HG03442 (cell line): ENCODE data around the gene MAP1S.

ENCODE experiments used
- ATAC-seq: cut with Tn5 transposase; IDR thresholded peaks from one replicate; pipeline ENCODE4 v1.9.1; 2021; ENCODE audit warnings: mild to moderate bottlenecking, moderate library complexity; ENCODE audit not compliant: unreplicated experiment

The MAP1S gene

DNA sequence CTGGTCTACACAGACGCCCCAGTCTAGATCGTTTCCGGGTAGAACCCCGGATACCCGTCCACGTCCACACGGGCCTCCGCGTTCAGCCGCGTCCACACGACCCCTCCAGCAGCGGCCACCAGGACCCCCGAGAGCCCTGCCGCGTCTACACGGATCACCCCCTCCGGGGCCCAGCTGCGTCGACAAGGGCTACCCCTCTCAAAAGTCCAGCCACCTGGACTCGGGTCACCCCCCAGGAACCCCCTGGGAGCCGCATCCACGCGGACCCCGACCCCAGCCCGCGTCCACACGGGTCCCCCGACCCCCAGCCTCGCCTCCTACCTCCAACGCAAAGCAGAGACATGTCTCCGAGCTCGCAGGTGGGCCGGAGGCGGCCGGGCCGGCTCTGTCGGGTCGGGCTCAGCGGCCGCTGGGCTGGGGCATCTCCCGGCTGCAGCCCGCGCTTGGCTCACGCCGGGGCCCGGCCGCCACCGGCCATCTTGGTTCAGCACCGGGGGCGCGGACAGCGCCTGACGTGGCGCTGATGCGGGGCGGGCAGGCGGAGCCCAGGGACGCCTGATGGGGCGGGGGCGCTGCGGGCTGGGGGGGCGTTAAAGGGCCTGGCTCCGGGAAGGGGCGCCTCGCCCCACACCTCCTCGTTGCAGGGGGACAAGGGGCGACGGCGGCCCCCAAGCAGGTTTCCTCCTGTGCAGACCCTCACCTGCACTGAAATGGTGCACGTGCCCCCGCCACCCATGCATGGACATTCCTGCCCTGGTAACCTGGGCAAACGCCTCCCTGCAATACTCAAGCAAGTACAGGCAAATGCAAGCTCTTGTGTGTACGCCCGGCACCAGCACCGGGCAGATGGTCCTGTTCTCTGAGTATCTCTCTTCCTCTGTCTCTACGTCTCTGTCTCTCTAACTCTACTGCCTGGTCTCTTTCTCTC, 31.2 kb upstream of the MAP1S start, which contains the start of gene UNC13A:
TSS of gene UNC13A (minus strand) at position 498 of the 928 bp plus-strand sequence. CDS start at position 343, 155 bp downstream.
- no peak for ATAC-seq

DNA sequence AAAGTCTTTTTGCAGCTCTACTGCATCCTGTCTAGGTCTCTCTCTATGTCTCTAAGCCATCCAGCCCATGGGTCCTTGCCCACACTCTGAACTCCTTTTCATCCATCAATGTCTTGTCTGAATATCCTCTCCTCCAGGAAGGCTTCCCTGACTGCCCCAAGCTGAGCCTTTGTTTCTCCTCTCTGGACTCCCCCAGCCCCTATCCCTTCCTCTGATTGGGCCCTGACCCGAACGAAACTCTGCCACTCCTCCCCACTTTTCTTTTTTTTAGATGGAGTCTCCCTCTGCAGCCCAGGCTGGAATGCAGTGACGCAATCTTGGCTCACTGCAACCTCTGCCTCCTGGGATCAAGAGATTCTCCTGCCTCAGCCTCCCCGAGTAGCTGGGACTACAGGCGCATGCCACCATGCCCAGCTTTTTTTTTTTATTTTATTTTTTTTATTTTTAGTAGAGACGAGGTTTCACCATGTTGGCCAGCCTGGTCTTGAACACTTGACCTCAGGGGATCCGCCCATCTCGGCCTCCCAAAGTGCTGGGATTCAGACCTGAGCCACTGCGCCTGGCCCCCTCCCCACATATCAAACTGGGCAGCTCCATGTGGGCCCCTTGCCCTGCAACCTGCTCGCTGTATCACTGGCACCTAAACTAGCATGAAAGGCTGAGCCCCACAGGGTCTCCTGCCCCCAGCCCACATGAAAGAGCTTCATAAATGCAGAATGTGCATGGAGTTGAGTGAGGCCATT, 30.3 kb upstream of the MAP1S start:
- no peak for ATAC-seq

DNA sequence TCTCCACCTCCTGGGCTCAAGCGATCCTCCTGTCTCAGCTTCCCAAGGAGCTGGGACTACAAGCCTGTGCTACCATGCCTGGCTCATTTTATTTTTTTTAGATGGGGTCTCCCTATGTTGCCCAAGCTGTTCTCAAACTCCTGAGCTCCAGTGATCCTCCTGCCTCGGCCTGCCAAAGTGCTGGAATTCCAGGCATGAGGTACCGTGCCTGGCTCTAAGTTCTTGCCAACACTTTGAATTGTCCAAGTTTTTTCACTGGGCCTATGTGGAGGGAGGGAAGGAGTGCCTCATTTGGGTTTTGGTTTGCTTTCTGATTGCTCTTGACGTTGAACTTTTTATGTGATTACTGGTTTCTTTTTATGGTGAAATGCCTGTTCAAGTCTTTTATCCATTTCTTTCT, 26.7 kb upstream of the MAP1S start:
- ATAC-seq, result no peak

DNA sequence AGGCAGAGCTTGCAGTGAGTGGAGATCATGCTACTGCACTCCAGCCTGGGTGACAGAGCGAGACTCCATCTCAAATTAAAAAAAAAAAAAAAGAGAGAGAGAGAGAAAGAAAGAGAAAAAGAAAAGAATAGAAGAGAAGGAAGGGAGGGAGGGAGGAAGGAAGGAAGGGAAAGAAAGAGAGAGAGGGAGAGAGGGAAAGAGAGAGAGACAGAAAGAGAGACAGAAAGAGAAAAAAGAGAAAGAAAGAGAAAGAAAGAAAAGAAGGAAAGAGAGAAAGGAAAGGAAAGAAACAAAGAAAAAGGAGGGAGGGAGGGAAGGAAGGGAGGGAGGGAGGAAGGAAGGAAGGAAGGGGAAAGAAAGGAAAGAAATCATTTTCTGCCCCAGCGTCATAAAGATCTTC, 24.1 kb upstream of the MAP1S start:
- no peak for ATAC-seq

DNA sequence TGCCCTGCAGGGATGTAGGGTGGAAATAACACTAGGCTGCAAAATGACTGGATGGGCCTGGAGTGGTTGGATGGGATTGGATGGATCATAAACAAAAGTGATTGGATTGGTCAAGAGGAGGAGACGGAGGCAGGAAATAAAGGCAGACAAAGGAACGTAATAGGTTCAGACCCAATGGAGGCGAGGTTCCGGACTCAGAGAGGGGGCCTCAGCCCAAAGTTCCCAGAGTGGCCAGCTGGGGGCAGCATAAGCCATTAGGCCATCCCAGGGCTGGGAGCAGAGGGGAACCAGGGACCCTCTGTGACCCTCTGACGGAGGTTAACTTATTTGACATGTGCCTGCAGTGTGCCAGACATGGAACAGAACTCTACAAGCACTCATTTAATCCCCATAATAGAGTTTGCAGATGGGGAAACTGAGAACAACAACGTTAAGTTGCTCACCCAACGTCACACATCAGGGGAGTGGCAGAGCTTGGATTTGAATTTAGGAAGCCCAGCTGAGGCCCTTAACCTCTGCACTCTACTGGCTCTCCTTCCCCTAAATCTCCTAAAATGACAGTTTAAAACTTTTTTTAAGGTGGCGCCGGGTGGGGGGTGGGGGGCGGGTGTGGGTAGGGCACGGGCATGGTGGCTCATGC, 15.3 kb upstream of the MAP1S start:
- no peak for ATAC-seq

DNA sequence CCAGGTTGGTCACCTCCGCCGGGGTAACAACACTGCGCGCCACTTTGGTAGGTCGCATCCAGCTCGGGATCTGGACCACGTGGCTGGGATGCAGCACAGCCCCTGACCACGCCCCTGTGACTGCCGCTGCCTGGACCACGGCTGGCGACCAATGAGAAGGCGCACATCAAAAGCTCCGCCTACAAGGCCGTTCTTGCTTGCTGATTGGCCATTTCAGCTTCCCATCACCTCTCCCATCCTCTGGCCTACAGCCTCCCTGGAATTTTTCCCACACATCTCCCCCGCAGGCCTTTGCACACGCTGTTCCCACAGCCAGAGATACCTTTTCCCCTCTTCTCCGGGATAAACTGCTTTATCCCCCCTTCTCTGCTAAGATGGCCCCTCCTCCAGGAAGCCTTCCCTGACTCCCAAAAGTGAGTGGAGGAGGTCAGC, 12.5 kb upstream of the MAP1S start:
- no peak for ATAC-seq

DNA sequence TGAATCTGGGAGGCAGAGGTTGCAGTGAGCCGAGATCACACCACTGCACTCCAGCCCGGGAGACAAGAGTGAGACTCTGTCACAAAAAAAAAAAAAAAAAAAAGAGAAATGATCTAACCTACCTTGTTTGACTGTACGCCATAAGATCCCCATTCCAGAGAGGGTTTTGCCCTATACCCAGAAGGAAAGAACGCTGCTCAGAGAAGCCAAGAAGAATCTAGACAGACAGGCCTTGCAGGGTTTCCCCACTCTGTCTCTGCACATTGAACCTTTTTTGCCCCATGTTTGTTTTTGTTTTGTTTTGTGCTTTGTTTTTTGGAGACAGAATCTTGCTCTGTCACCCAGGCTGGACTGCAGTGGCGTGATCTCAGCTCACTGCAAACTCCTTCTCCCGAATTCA, 7.4 kb upstream of the MAP1S start:
- ATAC-seq, result no peak

DNA sequence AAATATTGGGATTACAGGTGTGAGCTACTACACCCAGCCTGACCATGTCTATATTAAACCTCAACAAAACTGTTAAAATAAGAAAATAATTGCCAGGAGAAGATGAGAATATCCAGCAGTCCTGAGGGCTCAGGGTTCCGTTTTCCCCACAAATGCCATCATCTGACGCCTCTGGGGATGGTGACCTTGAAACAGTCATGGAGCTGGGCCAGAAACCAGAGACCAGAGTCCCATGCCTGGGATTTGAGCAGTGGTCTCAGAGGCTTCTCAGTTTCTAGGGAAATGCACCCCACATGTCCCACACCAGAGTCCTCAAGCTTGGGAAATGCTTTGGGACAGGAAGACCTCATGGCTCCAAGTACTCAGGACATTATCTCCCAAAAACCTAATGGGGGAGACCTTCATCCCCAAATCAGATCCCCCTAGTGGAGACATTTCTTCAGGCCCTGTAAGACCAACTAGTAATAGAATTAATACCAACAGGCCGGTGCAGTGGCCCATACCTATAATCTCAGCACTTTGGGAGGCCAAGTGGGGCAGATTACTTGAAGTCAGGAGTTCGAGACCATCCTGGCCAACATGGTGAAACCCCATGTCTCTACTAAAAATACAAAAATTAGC, 2.9 kb upstream of the MAP1S start:
- ATAC-seq, result no peak

DNA sequence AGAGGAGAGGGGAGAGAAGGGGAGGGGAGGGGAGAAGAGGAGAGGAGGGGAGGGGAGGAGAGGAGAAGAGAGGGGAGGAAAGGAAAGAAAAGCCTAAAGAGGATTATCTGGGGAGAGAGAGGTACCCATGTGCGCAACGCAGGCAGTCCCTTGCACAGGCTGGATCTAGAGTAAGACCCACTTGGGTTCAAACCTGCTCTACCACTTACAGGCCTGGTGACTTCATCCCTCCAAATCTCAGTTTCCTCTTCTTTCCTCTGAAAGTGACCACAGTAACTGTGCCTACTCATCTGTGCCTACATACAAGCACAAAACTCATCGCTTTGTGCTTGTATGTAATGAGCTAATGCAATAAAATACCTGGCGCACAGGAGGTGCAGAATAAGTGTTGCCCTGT, 732 bp upstream of the MAP1S start:
- no peak for ATAC-seq

DNA sequence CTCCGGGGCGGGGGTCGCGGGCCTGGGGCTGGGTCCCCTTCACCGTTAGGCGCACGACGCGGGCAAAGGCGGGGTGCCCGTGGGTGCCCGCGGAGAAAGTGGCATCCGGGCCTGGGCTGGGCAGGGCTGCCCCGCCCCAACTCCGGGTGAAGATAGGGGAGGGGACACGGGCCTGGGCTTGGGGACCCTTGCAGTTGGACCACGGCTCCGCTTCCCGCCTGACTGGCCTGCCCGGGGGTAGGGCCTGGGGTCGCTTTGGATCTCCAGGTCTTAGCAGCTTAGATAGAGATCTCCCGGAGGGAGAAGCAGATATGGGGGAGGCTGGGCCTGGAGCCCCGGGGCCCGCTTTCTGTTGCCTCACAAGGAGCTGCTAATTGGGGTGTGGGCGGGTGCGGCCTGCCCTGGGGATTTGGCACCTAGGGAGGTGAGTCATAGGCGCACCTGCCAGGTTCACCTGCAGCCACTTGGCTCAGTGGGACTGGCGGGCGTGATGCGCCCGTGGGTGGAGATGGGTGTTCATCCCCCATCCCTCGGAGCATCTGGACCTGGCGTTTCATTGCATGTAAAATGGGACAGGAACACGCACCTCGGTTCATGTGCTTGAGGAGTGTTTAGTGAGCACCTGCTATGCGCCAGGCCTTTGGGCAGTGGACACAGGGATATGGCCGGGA, 585 bp downstream of the MAP1S start:
- peak; percentile 27 for ATAC-seq

DNA sequence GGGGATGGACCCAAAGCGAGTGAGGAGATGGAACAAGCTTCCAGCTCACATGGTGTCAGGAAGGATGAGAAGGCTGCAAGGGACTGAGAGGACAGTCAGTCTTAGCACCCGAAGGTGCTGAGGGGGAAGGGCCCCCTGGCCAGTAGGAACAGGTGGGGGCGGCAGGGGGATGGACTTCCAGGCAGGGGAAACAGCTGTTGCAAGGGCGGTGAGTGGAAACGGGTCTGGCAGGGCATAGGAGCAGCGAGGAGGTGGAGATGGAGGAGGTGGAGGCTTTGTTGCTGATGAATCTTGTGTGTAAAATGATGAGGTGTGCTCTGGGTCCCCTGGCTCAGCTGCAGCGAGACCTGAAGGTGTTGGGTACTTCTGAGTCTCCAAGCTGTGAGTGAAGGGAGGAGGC, 1.2 kb downstream of the MAP1S start:
- ATAC-seq, result no peak

DNA sequence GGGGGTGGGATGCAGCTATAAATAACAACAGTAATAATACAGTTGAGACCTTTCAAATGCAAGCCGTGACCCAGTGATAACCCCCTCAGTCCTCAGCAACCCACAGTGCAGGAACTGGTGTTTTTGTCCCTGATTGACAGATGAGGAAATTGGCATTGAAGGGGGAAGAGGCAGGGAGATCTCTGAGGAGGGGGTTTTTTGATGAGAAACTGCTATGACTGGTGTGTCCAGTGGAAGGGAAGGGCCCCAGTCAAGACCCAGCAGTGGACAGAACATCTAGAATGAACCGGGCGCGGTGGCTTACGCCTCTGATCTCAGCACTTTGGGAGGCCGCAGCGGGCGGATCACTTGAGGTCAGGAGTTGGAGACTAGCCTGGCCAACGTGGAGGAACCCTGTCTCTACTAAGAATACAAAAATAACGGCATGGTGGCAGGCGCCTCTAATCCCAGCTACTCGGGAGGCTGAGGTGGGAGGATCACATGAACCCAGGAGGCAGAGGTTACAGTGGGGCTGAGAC, 1.9 kb downstream of the MAP1S start:
- ATAC-seq, result no peak

DNA sequence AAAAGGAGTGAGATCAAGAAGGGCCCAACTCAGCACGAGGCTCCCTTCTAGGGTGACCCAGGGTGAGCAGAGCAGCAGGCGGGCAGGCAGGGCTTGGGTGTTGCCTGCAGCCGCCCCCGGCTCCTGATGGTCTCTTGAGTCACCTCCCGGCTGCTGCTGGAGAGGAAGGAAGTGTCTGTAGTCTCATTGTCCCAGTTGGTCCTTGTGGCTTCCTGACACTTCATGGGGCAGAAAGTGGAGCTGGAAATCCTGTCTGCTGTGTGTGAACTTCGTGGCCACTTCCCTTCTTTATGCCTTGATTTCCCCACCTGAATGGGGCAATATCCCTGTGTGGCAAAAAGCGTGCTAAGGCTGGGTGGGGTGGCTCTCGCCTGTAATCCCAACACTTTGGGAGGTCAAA, 2.5 kb downstream of the MAP1S start:
- no peak for ATAC-seq

DNA sequence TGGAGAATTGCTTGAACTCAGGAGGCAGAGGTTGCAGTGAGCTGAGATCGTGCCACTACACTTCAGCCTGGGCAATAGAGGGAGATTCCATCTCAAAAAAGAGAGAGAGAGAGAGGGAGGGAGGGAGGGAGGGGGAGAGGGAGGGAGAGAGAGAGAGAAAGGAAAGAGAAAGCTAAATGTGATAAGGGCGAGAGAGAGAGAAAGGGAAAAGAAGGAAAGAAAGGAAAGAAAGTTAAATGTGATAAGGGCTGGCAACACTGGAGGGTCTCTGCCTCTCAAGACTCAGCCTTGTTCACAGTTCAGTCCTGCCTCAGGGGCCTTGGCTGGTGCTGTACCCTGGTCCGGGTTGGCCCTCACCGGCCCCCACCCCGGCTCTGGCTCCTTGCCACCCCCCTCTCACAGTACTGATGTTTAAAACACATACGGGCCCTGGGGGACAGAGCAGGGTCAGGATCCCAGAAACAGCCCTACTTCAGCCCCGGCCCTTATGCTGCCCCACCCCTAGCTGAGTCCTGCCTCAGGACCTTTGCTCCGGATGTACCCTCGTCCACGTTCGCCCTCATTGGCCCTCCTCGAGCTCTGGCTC, 3.5 kb downstream of the MAP1S start:
- ATAC-seq, result no peak

DNA sequence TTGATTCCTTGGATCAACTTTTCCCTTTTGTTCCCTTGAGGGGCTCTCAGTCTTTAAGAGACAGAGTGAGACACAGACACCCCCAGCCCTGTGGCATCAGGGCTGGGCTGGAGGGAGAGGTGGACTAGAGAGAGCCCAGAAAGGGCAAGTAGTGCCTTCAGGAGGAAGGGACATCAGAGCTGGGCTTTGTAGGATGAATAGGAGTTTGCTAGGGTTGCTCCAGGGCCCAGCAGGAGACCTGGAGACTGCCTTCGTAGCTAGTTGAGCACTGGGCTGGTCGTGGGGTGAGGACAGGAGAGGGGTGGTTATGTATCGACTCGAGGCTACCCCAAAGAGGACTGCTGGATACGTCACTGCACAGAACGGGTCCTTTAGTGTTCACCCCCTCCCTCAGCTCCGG, 5.4 kb downstream of the MAP1S start:
- ATAC-seq, result no peak

DNA sequence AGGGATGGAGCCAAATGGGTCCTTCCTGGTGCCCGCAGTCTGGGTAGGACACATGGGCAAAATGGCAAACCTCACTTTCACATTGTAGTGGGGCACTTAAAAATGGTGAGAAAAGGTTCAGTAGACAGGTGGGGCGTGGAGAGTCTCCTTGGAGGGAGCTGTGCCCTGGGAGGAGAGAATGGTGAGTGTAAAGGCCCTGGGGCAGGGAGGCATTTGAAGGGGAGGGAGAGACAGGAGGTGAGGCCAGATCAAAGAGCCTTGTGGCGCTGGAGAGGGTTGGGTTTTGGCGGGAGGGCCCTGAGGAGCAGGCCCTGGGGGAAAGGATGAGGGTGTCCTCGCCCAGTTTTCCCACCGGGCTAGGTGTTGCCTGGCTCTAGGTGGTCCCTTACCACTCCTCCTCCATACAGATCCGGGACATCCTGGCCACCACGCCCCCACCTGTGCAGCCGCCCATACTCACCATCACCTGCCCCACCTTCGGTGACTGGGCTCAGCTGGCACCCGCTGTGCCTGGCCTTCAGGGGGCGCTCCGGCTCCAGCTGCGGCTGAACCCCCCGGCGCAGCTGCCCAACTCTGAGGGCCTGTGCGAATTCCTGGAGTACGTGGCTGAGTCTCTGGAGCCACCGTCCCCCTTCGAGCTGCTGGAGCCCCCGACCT, 6.3 kb downstream of the MAP1S start:
- ATAC-seq, result no peak

DNA sequence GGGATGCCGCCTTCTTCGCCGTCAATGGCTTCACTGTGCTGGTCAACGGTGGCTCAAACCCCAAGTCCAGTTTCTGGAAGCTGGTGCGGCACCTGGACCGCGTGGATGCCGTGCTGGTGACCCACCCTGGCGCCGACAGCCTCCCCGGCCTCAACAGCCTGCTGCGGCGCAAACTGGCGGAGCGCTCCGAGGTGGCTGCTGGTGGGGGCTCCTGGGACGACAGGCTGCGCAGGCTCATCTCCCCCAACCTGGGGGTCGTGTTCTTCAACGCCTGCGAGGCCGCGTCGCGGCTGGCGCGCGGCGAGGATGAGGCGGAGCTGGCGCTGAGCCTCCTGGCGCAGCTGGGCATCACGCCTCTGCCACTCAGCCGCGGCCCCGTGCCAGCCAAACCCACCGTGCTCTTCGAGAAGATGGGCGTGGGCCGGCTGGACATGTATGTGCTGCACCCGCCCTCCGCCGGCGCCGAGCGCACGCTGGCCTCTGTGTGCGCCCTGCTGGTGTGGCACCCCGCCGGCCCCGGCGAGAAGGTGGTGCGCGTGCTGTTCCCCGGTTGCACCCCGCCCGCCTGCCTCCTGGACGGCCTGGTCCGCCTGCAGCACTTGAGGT, 7.0 kb downstream of the MAP1S start:
- no peak for ATAC-seq

DNA sequence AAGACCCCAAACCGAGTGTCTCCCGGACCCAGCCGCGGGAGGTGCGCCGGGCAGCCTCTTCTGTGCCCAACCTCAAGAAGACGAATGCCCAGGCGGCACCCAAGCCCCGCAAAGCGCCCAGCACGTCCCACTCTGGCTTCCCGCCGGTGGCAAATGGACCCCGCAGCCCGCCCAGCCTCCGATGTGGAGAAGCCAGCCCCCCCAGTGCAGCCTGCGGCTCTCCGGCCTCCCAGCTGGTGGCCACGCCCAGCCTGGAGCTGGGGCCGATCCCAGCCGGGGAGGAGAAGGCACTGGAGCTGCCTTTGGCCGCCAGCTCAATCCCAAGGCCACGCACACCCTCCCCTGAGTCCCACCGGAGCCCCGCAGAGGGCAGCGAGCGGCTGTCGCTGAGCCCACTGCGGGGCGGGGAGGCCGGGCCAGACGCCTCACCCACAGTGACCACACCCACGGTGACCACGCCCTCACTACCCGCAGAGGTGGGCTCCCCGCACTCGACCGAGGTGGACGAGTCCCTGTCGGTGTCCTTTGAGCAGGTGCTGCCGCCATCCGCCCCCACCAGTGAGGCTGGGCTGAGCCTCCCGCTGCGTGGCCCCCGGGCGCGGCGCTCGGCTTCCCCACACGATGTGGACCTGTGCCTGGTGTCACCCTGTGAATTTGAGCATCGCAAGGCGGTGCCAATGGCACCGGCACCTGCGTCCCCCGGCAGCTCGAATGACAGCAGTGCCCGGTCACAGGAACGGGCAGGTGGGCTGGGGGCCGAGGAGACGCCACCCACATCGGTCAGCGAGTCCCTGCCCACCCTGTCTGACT, 7.9 kb downstream of the MAP1S start:
- no peak for ATAC-seq
